COLO829 (cell line): ENCODE results near the gene SERPINB5.

Source experiments
- DNase-seq: peaks from one replicate; pipeline ENCODE4 v3.0.0; 2012; ENCODE audit warnings: low spot score

Gene SERPINB5

DNA sequence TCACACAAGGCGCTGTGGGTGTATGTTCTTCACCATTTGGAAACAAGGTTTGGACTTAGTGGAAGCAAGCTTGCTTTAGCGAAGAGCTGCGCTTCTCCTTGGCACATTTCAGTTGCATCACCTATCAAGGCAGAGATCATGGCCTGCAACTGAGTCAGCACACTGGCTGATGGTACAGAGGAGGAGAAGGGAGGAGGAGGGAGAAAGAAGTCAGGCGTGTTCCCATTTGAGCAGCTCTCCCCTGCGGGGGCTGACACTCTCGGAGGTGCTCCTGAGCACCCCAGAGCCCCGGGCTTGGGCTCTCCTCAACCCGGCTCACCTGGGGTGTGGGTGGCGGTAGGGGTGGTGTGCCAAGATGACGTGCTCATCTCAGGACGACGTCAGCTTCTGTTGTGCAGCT, 6.0 kb upstream of the SERPINB5 start:
- no peak for DNase-seq

- peak; percentile 37 for DNase-seq
These were observed 4.4 kb upstream of the SERPINB5 start for GRCh38 chr18:63472380-63472779.

- no peak for DNase-seq
These were observed 442 bp downstream of the SERPINB5 start for GRCh38 chr18:63477200-63477599.

GRCh38 chr18:63477968-63478367, 1.2 kb downstream of the SERPINB5 start:
- no peak for DNase-seq

DNA sequence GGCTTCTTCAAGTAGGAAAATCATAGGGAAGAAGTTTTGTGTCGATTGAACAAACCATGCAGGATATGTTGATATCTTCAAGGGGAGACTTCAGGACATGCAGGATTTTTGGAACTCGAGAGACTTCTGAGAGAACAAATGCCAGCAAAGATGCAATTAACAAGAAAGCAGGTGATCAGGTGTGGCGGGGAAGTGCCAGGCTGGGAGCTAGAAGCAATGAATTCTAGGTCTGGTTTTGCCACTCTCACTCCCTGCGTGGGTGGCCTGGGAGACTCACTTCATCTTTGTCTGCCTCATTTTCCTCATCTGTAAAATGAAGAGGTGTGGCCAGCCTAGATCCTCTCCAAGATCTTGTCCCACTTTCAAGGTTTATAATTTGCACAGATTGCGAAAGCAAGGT, 3.1 kb downstream of the SERPINB5 start:
- no peak for DNase-seq

DNA sequence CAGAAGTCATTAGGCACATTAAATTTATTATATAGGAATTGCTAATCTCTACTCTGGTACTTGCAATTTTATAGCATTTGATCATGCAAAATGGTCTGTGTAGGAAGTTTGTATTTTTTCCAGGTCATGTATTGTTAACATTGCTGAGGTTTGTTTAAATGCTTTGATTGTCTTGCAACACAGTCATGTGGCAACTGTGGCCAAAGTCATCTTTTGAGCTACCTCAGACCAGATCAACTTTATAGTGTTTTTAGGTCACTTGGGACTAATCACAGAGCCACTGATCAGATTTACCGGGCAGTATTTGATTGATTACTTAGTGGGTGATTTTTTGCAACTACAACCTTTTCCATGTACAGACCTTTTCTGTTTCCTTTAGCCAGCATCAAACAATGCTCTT, 3.7 kb downstream of the SERPINB5 start:
- no peak for DNase-seq

DNA sequence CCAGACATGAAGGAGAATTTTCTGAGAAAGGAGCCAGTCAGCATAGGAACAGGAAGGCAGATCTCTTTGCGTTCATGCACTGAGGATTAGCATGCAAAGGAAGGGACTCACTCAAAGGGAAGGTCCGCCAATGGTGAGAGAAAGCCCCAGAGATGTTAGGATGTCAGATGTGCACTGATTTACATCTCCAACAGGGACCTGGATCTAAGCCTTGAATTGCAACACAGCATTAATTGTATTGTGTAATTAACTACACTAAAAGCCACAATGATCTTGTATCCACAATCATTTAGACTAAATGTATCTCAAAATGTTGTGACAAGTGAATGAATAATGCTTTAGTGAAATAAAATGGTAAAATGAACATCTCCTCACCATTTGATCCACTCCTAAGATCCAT, 4.2 kb downstream of the SERPINB5 start:
- no peak for DNase-seq

- DNase-seq, result no peak
These were observed 10.9 kb downstream of the SERPINB5 start for GRCh38 chr18:63487676-63488075.

- no peak for DNase-seq
These were observed 11.4 kb downstream of the SERPINB5 start for GRCh38 chr18:63488160-63488559.

GRCh38 chr18:63492851-63493250, 16.1 kb downstream of the SERPINB5 start:
- DNase-seq, result no peak

DNA sequence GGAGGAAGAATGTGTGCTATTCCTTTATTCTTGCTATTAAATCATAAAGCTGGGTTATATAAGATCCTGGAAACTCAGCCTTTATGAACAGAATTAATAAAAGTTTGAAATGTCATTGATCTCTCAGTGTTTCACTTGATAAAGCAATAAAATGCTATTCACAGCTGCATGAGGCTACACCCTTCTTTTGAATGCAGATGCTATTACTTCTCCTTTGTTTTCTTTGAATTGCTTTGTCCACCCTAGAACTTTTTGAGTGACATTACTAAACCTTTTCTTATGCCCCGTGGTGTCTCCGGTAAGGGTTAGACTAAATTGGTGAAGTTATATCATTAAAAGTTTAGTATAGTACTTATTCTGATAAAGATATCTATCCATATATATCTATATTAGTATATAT, 18.9 kb downstream of the SERPINB5 start:
- no peak for DNase-seq

GRCh38 chr18:63505566-63506335, 29.0 kb downstream of the SERPINB5 start:
- DNase-seq, result peak; percentile 28

GRCh38 chr18:63506336-63506646, 29.5 kb downstream of the SERPINB5 start:
- no peak for DNase-seq

- no peak for DNase-seq
These were observed 31.8 kb downstream of the SERPINB5 start for GRCh38 chr18:63508596-63508995.

- DNase-seq, result peak; percentile 20
These were observed 34.5 kb downstream of the SERPINB5 start for GRCh38 chr18:63511285-63511684.

DNA sequence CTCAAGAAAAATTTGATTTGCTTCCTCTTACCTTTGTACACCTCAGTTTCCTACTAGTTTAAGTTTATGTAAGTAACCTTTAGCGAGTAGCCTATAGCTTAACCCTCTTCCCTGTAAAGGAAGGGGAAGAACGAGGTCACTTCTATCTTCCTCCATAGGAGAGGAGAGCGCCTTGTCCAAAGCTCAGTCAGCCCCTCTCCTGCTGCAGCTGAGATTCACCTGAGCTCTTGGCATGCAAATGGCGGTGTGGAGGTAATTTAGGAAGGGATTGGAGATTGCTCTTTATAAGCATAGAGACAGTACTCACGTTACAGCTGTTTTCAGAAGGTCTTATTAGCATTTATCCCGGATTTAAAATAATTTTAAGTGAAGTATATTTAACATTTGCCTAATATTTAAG, 37.6 kb downstream of the SERPINB5 start:
- DNase-seq, result no peak

DNA sequence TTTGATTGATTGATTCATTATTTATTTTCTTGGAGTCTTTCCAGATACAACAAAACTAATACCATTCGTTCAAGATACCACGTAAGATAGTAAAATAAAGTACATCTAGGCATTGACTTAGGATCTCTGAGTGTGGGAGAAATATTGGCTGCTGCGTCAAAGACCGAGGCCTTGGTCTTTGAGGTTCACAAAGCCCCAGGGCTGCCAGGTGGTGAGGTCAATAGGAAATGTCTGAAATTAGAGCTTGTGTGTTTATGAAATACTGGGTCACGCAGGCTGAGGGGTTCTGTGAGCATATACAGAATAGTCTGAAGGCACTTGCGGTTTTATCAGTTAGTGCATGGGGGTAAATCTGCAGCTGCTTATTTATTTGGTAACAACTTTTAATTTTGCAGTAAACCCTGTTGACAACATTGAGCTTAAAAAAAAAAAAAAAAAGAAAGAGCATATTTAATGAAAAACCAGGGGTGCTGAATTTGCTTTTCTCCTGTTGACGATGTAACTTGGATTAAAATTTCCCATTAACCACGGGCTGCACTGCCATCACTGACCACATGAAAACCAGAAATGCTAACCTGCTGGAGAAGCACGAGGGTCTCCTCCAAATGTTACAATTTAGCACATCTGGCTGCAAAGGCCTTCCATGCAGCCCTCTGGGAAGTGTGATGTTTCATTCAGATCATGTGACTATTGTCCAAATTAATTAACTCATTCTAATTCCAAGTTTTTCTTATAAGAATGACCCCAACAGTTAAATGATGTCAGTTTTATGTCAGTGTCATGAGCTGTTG, 38.3 kb downstream of the SERPINB5 start:
- DNase-seq, result no peak

GRCh38 chr18:63515801-63516200, 39.0 kb downstream of the SERPINB5 start:
- DNase-seq, result no peak

DNA sequence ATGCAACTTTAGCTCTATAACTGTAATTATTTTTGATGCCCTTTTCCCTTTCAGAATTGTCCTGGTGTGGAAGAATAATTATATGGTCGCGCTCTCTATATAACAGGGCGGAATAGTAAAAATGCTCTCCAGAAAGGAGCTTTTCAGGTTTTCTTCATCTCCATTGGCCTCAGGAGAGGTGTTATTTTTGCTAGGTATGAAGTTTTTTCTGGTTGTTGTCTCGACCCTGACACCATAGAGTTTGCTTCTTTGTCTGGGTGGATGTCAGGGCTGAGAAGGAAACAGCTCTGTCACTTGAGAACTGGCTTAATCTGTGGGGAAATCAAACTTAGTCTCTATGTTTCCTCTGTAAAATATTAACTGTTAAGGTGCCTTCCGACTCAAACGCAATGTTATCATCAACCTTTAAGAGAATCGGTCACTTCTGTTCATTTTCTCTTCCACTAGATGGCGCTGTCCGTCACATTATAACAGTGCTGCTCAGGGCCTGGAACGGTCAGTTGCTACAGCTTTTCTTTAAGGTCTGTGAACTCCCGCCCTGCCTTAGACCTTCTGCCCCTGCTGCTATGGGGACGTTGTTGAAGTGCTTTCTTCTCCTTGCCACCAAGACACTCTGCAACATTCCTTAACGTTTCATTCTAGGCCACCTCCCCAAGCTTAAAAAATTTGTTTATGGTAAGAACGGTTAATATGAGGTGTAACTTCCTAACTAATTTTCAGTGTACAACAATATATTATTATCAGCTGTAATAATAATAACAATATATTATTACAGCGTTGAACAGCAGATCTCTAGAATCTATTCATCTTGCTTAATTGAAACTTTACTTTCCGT, 41.6 kb downstream of the SERPINB5 start:
- DNase-seq, result peak; percentile 27

GRCh38 chr18:63520053-63520685, 43.4 kb downstream of the SERPINB5 start:
- DNase-seq, result no peak

DNA sequence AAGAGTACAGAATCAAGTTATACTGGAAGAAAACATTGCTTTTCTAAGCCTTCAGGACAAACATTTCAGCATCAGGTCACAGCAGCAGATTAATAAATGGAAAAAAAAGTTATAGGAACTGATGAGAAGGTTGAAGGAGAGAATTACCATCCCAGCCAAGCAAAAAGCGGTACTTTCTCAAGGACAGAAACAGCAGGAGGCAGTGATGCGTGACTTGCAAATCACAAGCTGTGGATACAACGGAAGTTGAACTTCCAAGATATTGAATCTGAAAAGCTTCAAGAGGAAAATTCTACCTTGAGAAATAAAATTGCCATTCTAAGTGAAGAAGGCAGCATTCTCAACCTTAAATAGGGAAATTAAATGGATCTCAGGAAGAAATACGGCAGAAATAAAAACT, 46.9 kb downstream of the SERPINB5 start:
- no peak for DNase-seq

DNA sequence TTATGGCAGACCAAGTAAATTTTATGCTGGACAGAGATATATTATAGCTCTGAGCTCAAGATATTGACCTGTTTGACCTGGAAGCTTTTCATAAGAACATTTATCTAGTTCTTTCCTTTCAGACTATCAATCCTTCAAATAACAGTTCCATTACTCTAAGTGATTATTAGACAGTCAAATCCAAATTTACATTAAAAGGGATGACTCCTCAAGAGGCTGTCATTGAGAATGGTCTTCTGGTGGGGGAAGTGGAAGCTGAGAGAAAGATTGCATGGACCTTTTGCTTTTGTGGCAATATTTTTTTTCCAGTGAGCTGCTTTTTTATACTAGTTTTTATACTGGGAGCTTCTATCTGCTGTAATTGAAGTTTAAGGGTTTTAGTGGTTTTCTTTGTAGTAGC, 50.5 kb downstream of the SERPINB5 start:
- no peak for DNase-seq
